Activated CD4-positive, alpha-beta T cell treated with anti-CD3 and anti-CD28 coated beads, Interleukin-2, amount 50 U/mL, for 24 hours (primary cell): ENCODE measurements around the gene PYURF.

Experiments used
- DNase-seq, 2 donors: peaks; one replicate each; pipeline ENCODE4 v3.0.0-alpha.2; 2020; ENCODE audit warnings: low read depth in 1 of 2, low spot score in 1 of 2

The PYURF gene, protein sequence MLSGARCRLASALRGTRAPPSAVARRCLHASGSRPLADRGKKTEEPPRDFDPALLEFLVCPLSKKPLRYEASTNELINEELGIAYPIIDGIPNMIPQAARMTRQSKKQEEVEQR

DNA sequence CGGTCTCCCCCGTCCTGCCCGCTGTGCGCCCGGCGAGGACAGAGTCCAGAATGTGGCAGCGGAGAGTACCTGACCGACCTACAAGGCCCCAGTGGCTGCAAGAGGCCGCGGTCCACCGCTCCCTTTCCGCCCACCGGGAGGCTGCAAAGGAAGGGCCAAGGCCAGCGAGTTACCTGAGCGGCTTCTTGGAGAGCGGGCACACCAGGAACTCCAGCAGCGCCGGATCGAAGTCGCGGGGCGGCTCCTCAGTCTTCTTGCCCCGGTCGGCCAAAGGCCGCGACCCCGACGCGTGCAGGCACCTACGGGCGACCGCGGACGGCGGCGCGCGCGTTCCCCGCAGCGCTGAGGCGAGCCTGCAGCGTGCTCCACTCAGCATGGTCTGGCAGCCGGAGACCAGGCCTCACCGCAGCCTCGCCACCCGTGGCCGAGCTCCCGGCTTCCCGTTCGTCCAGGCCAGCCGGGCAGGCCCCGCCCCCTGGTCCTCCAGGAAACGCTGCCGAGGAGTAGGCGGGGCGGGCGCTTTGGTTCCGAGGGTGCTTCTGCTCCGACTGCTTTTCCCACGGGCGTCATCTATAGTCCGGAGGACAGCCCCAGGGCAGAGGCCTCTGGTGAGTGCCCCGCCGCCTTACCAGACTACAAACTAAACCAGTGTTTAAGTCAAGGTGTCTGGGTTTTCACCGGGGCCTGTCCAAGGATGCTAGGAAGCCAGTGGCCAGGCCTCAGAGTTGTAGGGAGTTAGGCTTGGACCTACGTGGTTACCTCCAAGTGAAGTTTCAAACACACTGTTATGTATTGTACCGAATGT, at the start of gene PYURF:
Gene PYURF, minus strand, starts transcription at position 452 of the 805 bp plus-strand sequence. Its CDS starts 76 bp downstream, at position 376.
- DNase-seq, result peak; percentile 57 to 79

DNA sequence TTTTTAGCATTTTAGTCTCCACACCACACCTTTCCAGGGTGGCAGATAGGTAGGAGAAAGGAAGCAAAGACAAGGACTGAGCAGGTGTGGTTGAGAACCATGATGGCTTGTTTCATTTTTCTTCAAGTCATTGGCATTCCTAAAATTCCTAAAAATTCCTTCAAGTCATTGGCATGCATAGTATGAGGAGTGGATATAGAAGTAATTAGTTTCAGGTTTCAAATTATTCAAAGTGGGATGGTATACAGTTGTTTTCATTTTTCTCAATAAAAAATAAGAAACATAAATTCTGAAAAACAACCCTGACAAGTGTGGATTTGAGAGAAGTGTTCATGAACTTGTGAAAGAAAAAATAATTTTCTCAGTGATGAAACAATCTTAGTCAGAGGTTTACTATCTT, 46.4 kb upstream of the PYURF start:
- DNase-seq, result no peak

DNA sequence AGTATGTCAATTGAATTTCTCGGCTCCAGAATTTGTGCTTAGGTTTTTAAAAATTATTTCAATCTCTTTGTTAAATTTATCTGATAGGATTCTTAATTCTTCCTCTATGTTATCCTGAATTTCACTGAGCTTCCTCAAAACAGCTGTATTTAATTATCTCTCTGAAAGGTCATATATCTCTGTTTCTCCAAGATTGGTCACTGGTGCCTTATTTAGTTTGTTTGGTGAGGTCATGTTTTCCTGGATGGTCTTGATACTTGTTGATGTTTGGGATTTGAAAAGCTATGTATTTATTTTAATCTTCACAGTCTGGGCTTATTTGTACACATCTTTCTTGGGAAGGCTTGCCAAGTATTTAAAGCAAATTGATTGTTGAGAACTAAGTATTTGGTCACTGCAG, 44.0 kb upstream of the PYURF start:
- DNase-seq, result no peak

DNA sequence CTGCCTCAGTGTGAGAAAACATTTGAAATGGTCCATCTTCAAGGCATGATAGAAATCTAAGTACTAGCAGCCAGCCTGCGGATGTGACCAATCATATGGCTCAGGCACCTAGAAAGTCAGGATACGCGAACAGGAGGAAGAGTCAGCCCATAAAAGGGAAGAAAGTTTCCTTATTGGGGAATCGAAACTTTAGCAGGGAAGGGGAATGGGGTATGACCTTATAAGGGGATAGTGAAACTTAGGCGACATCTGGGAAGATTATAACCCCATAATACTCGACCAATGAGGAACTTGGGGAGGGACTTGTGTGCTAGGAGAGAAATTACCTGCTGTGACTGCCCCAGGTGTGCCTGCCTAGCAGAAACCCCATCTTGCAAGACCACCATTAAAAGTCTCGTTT, 26.2 kb upstream of the PYURF start:
- no peak for DNase-seq

DNA sequence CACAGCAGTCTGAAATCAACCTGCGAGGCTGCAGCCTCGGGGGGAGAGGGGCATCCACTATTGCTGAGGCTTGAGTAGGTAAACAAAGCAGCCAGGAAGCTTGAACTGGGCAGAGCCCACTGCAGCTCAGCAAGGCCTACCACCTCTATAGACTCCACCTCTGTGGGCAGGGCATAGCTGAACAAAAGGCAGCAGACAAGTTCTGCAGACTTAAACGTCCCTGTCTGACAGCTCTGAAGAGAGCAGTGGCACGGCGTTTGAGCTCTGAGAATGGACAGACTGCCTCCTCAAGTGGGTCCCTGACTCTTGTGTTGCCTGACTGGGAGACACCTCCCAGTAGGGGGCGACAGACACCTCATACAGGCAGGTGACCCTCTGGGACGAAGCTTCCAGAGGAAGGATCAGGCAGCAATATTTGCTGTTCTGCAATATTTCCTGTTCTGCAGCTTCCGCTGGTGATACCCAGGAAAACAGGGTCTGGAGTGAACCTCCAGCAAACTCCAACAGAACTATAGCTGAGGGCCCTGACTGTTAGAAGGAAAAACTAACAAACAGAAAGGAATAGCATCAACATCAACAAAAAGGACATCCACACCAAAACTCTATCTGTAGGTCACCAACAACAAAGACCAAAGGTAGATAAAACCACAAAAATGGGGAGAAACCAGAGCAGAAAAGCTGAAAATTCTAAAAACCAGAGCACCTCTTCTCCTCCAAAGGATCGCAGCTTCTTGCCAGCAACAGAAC, 15.9 kb upstream of the PYURF start:
- peak; percentile 47 to 69 for DNase-seq

DNA sequence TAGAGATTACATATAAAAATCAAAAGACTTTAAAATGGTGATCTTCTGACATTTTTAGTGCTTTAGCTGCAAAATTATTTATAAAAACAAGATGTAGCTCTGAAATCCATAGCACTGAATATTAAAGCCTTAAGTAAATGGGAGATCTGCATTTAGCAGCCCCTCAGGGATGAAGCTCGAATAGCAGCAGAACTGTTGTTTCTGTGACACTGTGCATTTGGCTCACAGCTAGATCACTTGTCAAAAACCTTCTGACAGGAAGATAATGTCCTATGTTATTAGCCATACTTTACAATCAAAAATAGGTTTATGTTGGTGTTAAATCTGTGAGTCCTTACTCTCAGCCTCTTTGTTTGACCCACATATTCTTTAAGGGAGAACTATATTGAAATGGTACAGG, 14.1 kb upstream of the PYURF start:
- DNase-seq, result no peak

DNA sequence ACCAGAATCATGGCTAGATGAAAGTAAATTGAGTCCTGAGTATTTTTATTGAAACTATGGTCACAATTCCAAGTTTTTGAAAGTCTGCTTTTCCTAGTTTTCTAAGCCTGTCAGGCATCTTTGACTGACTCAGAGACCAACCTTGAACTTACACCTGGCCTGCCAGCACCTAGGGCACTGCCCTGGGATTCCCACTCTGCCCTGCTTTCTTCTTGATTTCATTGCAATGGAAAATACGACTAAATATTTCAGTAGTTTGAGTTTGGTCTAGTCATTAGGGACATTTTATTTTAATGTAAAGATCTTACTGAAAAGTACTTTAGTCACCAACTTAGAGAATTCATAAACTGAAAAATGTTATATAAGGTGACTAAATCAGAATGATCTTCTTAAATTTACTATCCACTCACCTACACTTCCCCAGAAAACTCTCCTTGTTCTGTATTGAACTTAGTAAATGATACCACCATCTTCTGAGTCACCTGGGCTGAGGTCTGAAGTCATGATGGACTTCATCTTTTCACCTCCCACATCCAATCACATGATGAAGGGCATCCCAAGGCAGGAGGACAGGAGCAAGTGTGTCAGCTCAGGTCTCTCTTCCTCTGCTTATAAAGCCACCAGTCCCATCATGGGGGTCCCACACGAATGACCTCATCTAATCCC, 11.6 kb upstream of the PYURF start:
- DNase-seq, result no peak

DNA sequence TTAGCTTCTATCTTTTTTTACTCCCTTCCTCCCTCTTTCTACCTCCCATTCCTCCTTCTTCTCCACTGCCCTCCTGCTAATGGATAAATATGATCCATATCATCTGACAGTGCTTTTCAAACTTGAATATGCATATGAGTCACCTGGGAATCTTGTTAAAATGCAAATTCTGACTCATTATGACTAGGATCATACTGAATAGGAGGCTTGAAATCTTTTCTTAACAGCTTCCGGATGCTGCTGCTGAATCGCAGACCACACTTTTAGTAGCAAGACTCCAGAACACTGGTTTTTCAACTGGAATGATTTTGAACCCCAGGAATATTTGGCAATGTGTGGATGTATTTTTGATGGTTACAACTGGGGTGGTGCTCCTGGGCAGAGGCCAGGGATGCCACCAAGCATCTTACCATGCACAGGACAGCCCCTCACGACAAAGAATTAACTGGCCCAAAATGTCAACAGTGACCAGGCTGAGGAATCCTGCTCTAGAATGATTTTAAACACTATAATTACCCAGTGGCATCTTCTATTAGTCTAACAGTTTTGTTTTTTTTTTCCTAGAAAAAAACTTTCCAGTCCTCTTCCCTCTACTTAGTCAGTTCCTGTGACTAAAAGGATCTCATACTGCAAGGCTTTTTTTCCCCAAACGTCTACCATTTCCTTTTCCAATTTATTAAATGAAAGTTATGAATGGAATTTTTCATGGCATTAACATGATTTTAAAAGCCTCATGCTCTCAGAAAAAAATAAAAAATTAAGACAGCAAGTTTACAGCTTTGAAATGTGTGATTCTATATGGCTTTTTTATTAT, 10.6 kb upstream of the PYURF start:
- DNase-seq, result no peak

DNA sequence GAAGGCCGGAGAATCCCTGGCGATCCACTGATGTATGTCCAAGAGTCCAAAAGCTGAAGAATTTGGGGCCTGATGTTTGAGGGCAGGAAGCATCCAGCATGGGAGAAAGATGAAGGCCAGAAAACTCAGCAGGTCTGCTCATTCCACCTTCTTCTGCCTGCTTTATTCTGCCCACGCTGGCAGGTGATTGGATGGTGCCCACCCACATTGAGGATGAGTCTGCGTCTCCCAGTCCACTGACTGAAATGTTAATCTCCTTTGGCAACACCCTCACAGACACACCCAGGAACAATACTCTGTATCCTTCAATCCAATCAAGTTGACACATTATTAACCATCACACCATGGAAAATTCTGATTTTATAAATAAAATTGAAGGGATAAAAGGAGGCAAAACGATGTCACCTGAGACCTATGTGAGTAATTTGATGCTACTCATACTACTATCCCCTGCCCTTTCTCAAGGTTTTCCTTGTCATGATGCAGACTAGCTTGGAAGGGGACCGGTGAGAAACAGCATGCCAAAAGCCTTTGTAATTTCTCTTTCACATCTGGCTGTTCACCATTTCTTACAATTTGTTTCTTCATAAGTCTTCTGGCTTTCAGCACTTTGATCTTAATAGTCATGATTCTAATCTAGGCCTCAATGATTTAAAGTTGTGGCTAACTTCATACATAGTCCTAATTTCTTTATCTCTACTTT, 9.7 kb upstream of the PYURF start:
- no peak for DNase-seq

DNA sequence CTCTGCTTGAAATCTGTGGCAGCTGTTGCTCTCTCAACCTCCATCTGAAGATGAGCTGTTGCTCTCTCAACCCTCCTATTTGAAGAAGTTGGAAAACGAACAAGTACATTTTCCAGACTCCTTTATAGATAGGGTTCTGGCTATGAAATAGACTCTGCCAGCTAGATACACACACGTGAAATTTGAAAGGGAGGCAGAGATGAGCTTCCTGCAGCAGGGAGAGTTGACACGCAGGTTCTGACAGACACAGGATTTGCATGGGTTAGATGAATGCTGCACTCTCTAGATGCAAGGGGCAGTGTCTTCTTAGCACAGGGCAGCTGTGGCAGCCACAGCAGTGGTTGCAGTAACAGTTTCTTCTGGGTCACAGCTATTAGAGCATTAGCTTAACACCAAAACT, 8.0 kb upstream of the PYURF start:
- no peak for DNase-seq

DNA sequence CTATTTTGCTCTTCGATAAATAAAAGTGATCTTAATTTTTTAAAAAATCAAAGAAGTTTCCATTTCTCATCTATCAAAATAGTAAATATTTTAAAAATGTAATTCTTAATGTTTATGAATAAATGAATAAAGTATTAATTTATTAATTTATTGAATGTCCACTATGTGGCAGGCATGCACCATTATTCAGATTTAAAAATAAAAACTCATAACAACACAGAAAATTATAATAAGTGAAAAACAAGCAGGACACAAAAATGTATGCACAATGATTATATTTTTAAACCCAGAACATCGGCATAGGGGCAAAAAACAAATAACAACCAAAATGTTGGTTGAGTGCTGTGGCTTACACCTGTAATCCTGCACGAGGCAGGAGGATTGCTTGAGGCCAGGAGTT, 5.3 kb upstream of the PYURF start:
- DNase-seq, result no peak

DNA sequence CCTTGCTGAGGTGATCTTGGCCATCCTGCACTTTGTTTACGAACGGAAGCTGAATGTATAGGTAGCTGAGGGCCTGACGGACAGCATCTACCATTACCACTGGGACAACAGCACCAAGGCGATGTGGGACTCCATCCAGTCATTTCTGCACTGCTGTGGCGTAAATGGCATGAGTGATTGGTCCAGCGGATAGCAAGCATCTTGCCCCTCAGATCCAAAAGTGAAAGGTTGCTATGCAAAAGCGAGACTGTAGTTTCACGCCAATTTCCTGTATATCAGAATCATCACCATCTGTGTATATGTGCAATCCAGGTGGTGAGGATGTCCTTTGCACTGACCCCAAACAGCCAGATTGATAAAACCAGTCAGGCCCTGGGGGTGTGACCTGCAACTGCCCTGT, 4.2 kb upstream of the PYURF start:
- no peak for DNase-seq

DNA sequence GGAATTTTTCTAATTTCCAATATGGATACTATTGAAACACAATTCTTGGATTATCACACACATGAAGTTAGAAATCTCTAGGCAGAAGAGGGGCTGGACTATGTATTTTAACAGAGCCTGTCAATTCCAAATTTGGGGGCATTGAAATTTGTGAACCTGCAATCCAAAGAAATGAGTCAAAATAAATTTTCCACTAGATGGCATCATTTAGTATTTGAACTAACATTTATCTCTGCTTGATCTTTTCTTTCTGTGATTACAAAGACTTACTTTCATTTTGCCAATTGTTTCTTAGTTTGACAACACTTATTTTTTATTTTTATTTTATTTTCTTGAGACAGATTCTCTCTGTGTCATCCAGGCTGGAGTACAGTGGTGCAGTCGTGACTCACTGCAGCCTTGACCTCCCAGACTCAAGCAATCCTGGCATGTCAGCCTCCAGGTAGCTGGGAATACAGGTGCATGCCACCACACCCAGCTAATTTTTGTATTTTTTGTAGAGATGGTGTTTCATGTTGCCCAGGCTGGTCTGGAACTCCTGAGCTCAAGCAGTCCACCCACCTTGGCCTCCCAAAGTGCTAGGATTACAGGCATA, 2.7 kb upstream of the PYURF start:
- DNase-seq, result no peak

DNA sequence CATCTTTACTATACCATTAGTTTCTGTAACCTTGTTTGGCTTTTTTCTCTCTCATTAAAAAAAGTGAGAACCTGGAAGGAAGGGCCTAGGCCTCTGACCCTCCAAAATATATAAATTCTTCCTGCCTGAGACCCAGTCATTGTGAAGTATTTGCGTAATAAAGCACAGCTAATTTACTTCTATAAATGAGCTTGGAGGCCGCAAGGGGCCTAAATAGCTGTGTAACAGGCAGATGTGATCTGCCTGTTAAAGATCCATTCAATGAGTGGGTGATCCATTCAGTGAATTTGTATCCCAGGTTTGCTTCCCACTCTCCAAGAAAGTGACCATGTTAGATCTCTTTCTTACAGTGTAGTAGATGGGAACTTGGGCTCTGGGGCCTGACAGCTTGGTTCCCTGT, 595 bp upstream of the PYURF start:
- DNase-seq, result no peak

DNA sequence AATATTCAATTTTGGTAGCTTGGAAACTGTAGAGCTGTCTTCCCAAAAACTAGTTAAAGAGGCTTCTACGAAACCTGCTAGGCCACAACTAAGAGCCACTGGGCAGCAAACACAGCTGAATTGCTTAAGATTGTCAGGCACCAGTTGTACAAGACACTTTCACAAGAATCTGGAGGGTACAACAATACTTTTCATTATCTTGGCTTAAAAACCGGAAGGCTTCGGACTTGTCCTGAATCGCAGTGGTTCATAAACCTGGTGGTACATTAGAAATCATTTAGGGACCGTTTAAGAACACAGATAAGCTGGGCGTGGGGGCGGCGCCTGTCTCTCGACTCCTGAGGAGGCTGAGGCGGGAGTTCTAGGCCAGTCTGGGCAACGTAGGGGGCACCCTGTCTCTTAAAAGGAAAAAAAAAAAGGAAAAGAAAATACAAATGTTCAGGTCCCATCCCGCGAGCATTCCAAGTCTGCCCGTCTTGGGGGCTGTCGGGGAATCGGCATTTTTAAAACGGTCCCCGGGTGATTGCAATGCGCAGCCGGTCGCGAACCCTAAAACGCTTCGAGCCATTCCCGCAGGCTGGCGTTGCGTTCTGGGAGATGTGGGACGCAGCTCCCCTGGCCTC, 763 bp downstream of the PYURF start:
- DNase-seq, result peak in 1 of 2 donors; percentile 16

DNA sequence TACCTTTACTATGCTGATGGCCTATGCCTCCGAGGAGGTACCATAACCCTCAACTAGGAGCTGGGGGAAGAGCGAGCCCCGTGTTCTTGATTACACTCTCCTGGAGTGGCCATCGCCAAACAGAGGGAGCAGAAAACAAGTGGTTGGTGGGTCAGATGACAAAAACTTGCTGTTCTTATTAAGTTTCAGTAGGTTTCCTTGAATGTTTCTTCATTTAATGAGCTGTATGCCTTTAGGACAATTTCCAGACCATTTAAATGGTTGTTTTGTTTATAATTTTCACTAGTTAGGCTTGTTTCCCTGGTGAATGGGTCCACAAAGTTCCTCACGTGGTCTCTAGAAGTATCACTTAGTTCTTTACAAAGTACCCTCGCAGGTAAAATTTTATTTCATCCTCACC, 4.7 kb downstream of the PYURF start:
- DNase-seq, result no peak

DNA sequence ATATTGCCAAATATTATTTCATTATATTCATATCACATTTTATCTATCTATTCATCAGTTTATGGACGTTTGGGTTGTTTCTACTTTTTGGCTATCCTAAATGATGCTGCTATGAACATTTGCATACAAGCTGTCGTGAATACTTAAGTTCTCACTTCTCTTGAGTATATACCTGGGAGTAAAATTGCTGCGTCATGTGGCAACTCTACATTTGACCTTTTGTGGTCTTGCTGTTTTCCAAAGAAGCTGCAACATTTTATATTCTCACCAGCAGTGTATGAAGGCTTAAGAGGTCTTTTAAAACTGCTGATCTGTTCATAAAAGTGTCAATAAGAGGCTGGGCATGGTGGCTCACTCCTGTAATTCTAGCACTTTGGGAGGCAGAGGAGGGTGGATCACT, 5.8 kb downstream of the PYURF start:
- no peak for DNase-seq

DNA sequence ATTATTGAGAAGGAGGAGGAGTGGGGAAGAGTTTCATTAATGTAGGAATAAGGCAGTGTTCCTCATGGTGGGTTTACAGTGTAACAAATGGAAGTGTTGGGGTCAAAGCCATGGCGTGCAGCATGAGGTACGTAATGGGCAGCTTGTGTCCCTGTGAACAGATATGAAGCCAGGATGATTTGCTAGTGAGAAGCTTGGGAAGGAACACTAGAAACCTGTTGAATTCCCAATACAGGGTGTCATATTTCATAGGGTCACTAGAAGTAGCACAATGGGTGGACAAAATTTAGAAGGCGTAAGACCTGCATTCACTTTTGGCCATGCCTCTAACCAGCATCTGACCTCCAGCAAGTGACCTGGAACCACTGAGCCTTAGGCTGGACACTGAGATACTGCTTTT, 6.8 kb downstream of the PYURF start:
- no peak for DNase-seq
